ENCODE measurements around the gene USP3.
A peak's percentile ranks its signal among the peaks of the same experiment; 100 is the strongest.

USP3 gene

GRCh38 chr15:63539998-63540397 is 35.6 kb downstream of the USP3 start:
- no peak for TF ChIP-seq CTCF (IDR thresholded peaks at IDR 0.05; ENCODE audit: extremely low read depth, missing control alignments)
- DNase-seq (ENCODE audit: low spot score) = no peak

- no peak for DNase-seq (ENCODE audit: low spot score)
- TF ChIP-seq CTCF (IDR thresholded peaks at IDR 0.05; ENCODE audit: extremely low read depth, missing control alignments) = no peak
Measured at GRCh38 chr15:63540449-63540848, 36.1 kb downstream of the USP3 start.

- DNase-seq (ENCODE audit: low spot score) = peak; percentile 16
- TF ChIP-seq CTCF (IDR thresholded peaks at IDR 0.05; ENCODE audit: extremely low read depth, missing control alignments) = no peak
Measured at GRCh38 chr15:63544258-63545026, 40.0 kb downstream of the USP3 start.

- TF ChIP-seq CTCF (IDR thresholded peaks at IDR 0.05; ENCODE audit: extremely low read depth, missing control alignments) = no peak
- DNase-seq (ENCODE audit: low spot score) = no peak
Measured at GRCh38 chr15:63545520-63545919, 41.1 kb downstream of the USP3 start.

- no peak for TF ChIP-seq CTCF (IDR thresholded peaks at IDR 0.05; ENCODE audit: extremely low read depth, missing control alignments)
- no peak for DNase-seq (ENCODE audit: low spot score)
Measured at GRCh38 chr15:63551400-63551799, 47.0 kb downstream of the USP3 start.

- no peak for DNase-seq (ENCODE audit: low spot score)
- no peak for TF ChIP-seq CTCF (IDR thresholded peaks at IDR 0.05; ENCODE audit: extremely low read depth, missing control alignments)
Measured at GRCh38 chr15:63553388-63553791, 49.0 kb downstream of the USP3 start.

- no peak for TF ChIP-seq CTCF (IDR thresholded peaks at IDR 0.05; ENCODE audit: extremely low read depth, missing control alignments)
- no peak for DNase-seq (ENCODE audit: low spot score)
Measured at GRCh38 chr15:63554337-63554927, 50.0 kb downstream of the USP3 start.
